ENCODE results near the gene RMND1.

GRCh38 chr6:151475653-151476523 is 24.0 kb upstream of the RMND1 start:
- no peak for TF ChIP-seq MYC (IDR thresholded peaks at IDR 0.05; ENCODE audit: low read depth, low read length)
- TF ChIP-seq MAX (IDR thresholded peaks at IDR 0.05; ENCODE audit: low read depth, low read length) = no peak
